DND-41 (cell line): ENCODE data around the gene CST2.

ENCODE experiments used
- ATAC-seq: fragments of 200-7000 bp; cut with Tn5 transposase; 3 replicates; pipeline ENCODE4 v1.9.1; 2021; ENCODE audit warnings: low read depth; ENCODE audit not compliant: insufficient read depth
- DNase-seq: peaks from one replicate; pipeline ENCODE4 v3.0.0-alpha.2; 2020
- H2AFZ ChIP-seq: 2 replicates; pipeline ENCODE4 v1.6.0; 2012; ENCODE audit warnings: low read depth, low read length
- H3K27ac ChIP-seq: 2 replicates; pipeline ENCODE4 v1.5.1; 2012; ENCODE audit warnings: low read length, inconsistent platforms
- H3K27me3 ChIP-seq: fragments of 200-600 bp; sonication (generic); 2 replicates; pipeline ENCODE4 v1.6.0; 2012; ENCODE audit warnings: low read length, mild to moderate bottlenecking, inconsistent platforms; ENCODE audit not compliant: insufficient read depth, poor library complexity
- H3K36me3 ChIP-seq: 2 replicates; pipeline ENCODE4 v1.5.1; 2012; ENCODE audit warnings: low read length, inconsistent platforms; ENCODE audit not compliant: insufficient read depth
- H3K4me1 ChIP-seq: 2 replicates; pipeline ENCODE4 v1.5.1; 2012; ENCODE audit warnings: mild to moderate bottlenecking, low read length; ENCODE audit not compliant: insufficient read depth
- H3K4me2 ChIP-seq: 2 replicates; pipeline ENCODE4 v1.6.0; 2012; ENCODE audit warnings: mild to moderate bottlenecking, moderate library complexity, low read length, inconsistent platforms; ENCODE audit not compliant: insufficient read depth
- H3K4me3 ChIP-seq, 2 experiments: fragments of 200-600 bp in 1 of 2; shearing (Covaris generic) in 1 of 2; 2 replicates each; pipeline ENCODE4 v1.5.1; 2012 to 2016; ENCODE audit warnings: inconsistent platforms in 2 of 2, low read length in 2 of 2, mild to moderate bottlenecking in 2 of 2, low read depth in 1 of 2, moderate library complexity in 1 of 2
- H3K79me2 ChIP-seq: 2 replicates; pipeline ENCODE4 v1.6.0; 2012; ENCODE audit warnings: low read length, inconsistent platforms; ENCODE audit not compliant: insufficient read depth
- H3K9ac ChIP-seq: 2 replicates; pipeline ENCODE4 v1.6.0; 2012; ENCODE audit warnings: low read depth, mild to moderate bottlenecking, inconsistent platforms, low read length, moderate library complexity
- H3K9me3 ChIP-seq: 2 replicates; pipeline ENCODE4 v1.5.1; 2012; ENCODE audit warnings: low read length, moderate library complexity, mild to moderate bottlenecking, inconsistent platforms; ENCODE audit not compliant: insufficient read depth, severe bottlenecking
- H4K20me1 ChIP-seq: 2 replicates; pipeline ENCODE4 v1.6.0; 2012; ENCODE audit warnings: low read length; ENCODE audit not compliant: insufficient read depth
- EZH2 ChIP-seq: IDR thresholded peaks from 3 replicates; pipeline ENCODE4 v1.6.1; 2012; ENCODE audit warnings: borderline replicate concordance, low read depth, mild to moderate bottlenecking, moderate library complexity, low read length, inconsistent platforms; ENCODE audit not compliant: severe bottlenecking
- TF ChIP-seq, protein P1 (sequence below): IDR thresholded peaks from 2 replicates; pipeline ENCODE4 v1.5.1; 2012; ENCODE audit warnings: borderline replicate concordance, low read length, moderate library complexity, mild to moderate bottlenecking; ENCODE audit not compliant: poor library complexity, severe bottlenecking; ENCODE audit errors: extremely low read depth

Gene CST2

GRCh38 chr20:23826541-23827021 is at the start of gene CST2:
CST2 (minus strand) TSS chr20:23826729; CDS start chr20:23826660, 69 bp downstream.
- Histone ChIP-seq H3K9ac (no peak within 1 kb of the TSS), H2AFZ (no peak within 1 kb of the TSS), H3K4me3 (no peak within 1 kb of the TSS), H3K36me3 (no peaks in the 10 kb centered on the region), H3K27me3 (no peaks in the 10 kb centered on the region), H3K27ac (no peak within 1 kb of the TSS), H3K79me2 (no peaks in the 10 kb centered on the region), H3K4me1 (no peaks in the 10 kb centered on the region; the same call in 1 of the 2 replicates), H3K9me3 (no peaks in the 10 kb centered on the region), H4K20me1 (no peaks in the 10 kb centered on the region), H3K4me2 (no peak within 1 kb of the TSS)
- no peak for TF ChIP-seq EZH2
- TF ChIP-seq, protein P1, sequence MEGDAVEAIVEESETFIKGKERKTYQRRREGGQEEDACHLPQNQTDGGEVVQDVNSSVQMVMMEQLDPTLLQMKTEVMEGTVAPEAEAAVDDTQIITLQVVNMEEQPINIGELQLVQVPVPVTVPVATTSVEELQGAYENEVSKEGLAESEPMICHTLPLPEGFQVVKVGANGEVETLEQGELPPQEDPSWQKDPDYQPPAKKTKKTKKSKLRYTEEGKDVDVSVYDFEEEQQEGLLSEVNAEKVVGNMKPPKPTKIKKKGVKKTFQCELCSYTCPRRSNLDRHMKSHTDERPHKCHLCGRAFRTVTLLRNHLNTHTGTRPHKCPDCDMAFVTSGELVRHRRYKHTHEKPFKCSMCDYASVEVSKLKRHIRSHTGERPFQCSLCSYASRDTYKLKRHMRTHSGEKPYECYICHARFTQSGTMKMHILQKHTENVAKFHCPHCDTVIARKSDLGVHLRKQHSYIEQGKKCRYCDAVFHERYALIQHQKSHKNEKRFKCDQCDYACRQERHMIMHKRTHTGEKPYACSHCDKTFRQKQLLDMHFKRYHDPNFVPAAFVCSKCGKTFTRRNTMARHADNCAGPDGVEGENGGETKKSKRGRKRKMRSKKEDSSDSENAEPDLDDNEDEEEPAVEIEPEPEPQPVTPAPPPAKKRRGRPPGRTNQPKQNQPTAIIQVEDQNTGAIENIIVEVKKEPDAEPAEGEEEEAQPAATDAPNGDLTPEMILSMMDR: no peak
- no peak for DNase-seq
- no peak for ATAC-seq

GRCh38 chr20:23875606-23876237 is 49.2 kb upstream of the CST2 start:
- no peak overlapping the region for H3K4me3 ChIP-seq
- H3K9ac ChIP-seq: peak overlapping the region; percentile 23
- ATAC-seq: no peak

DNA sequence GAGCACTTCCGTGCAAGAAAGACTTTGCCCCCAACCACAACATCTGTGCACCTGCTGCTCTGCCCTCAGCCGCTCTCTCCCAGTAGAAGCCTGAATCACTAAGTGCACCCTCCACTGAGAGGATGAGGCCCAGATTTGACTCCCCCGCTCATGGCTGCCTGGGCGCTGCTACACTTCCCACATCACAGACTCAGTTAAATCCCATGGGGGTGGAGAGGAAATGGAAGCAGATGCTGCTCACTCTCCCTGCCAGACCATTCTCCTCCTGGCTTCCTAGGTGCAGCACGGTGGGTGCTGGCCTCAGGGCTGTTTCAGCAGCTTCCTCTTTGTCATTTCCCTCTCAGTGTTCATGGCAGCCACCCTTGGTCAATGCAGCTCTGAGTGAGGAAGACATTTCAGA is 48.2 kb upstream of the CST2 start:
- peak; percentile 95 for ATAC-seq
- H3K4me3 ChIP-seq: no peak overlapping the region
- H3K79me2 ChIP-seq: no peaks in the 10 kb centered on the region
- peak overlapping the region; percentile 49 for H3K4me2 ChIP-seq
- no peaks in the 10 kb centered on the region for H4K20me1 ChIP-seq
- no peaks in the 10 kb centered on the region for H3K27me3 ChIP-seq
- H3K4me1 ChIP-seq: peaks cover 58% of the 10 kb centered on the region
- peak; percentile 97 for DNase-seq
- no peaks in the 10 kb centered on the region for H3K36me3 ChIP-seq
- H3K9ac ChIP-seq: peak overlapping the region; percentile 23; the same call in 1 of the 2 replicates
- H2AFZ ChIP-seq: peak overlapping the region; percentile 18; the same call in 1 of the 2 replicates
- no peak for TF ChIP-seq EZH2
- TF ChIP-seq, protein P1: no peak
- no peaks in the 10 kb centered on the region for H3K9me3 ChIP-seq
- peak overlapping the region; percentile 84 for H3K27ac ChIP-seq

More at GRCh38 chr20:23875606-23876237, 49.2 kb upstream of the CST2 start:
- Histone ChIP-seq H2AFZ (no peak overlapping the region; the same call in 1 of the 2 replicates), H3K9me3 (no peaks in the 10 kb centered on the region), H3K4me2 (no peak overlapping the region), H3K27me3 (no peaks in the 10 kb centered on the region), H3K79me2 (no peaks in the 10 kb centered on the region), H4K20me1 (no peaks in the 10 kb centered on the region), H3K27ac (peak overlapping the region; percentile 84), H3K4me1 (peaks cover 48% of the 10 kb centered on the region), H3K36me3 (no peaks in the 10 kb centered on the region)
- peak; percentile 43 for DNase-seq
- TF ChIP-seq EZH2: no peak
- TF ChIP-seq, protein P1: peak; percentile 8
